GM21526 (cell line): ENCODE results near the gene PEX26.

Experiments
- ATAC-seq: cut with Tn5 transposase; IDR thresholded peaks from one replicate; pipeline ENCODE4 v1.9.1; 2021; ENCODE audit warnings: moderate library complexity; ENCODE audit not compliant: unreplicated experiment, low FRiP score

The PEX26 gene

DNA sequence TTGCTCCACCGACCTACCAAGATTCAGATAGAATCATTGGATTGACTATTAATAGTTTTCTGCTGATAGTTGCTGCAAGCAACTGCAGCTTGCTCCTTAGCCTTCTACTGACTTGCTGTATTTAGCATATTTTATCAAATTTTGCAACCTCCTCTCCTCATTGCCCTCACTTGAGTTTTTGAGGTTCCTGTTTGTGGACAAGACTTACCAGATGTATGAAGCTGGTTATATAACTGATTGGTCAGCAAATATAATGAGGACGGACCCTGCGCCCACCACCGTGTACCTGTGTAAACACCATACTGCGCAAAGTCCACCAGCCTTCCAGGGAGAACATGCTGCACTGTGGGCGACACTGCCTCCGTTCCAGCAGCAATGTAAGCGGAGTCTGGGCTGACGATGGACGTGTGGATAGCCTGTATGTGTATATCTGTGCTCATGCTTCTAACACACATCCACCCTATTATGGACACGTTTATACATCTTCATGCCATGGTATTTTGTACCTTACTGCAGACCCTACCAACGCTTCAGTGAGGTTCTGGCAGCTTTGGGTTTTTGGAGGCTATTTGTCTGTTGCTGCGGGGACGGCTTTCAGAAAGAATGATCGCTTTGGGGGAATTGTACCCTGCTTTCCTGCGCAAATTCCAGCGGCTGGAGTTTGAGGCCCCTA is 70.6 kb downstream of the PEX26 start:
- no peak for ATAC-seq

DNA sequence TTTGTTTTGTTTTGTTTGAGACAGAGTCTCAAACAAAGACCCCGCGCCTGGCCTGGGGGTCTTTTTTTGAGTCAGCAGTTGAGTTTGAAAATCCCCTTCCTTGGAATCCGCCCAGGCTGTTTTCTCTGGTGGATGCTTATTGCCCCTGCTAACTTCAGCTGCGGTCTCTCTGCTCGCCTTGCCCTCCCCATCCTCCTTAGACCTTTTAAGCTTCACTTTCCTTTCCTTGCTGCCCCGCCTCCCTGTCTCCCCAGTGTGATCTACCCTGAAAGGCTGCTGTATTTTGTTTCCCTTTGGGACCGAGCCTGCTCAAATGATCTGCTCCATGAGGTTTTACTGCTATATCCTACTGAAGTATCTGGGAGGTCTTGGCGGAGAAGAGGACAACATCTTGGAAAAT is 74.7 kb downstream of the PEX26 start:
- no peak for ATAC-seq

DNA sequence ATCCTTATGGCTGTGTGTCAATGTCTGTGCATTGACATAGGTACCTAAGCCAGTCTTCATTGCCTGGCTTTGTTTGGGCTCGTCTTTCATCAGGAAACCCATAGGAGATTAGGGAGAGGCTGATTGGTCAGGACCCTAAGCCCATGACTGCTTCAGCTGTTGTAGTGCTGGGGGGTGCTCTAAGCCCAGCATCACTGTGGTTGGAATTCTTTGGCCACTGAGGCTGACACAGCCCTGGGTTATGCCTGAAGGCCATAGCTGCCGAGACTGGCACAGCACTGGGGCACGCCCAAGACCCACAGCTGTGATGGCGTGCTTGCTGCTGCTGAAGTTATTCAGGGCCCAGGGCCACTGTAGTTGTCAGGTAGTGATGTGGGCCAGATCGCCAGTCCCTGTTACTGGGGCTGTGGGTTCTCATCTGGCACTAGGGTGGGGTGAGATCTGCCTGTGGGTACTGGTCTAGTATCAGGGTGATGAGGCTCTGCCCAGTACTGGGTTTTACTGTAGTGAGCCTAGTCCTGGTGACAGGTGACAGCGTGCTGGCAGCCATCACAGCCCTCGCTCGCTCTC is 77.1 kb downstream of the PEX26 start:
- ATAC-seq, result no peak
